Neural progenitor cell (in vitro differentiated cells): Measurements from ENCODE around the gene GADL1. TPM values are rescaled to one million over a fixed set of nuclear protein-coding genes. Genes with fewer than 3 reads are reported as not detected.

Experiments
- DNase-seq: peaks from one replicate; pipeline ENCODE4 v3.0.0-alpha.2; 2016; ENCODE audit warnings: low spot score
- H2AFZ ChIP-seq: fragments of 200-600 bp; sonication (generic); replicated peaks from 2 replicates; pipeline ENCODE4 v1.6.1; 2016; ENCODE audit warnings: antibody characterized with exemption
- H3F3A ChIP-seq: fragments of 200-600 bp; sonication (generic); 2 replicates; pipeline ENCODE4 v1.6.1; 2016; ENCODE audit warnings: antibody characterized with exemption, low read depth
- H3K27ac ChIP-seq: fragments of 200-600 bp; sonication (generic); 2 replicates; pipeline ENCODE4 v1.5.1; 2016; ENCODE audit warnings: mild to moderate bottlenecking
- H3K27me3 ChIP-seq: fragments of 200-600 bp; sonication (generic); 2 replicates; pipeline ENCODE4 v1.6.1; 2016; ENCODE audit warnings: mild to moderate bottlenecking, moderate library complexity
- H3K36me3 ChIP-seq: fragments of 200-600 bp; sonication (generic); 2 replicates; pipeline ENCODE4 v1.5.1; 2016
- H3K4me1 ChIP-seq: fragments of 200-600 bp; sonication (generic); 2 replicates; pipeline ENCODE4 v1.6.1; 2016; ENCODE audit warnings: mixed run types
- H3K4me2 ChIP-seq: fragments of 200-600 bp; sonication (generic); 2 replicates; pipeline ENCODE4 v1.6.1; 2016
- H3K4me3 ChIP-seq: fragments of 200-600 bp; sonication (generic); 2 replicates; pipeline ENCODE4 v1.5.1; 2016
- H3K79me2 ChIP-seq: fragments of 200-600 bp; sonication (generic); 2 replicates; pipeline ENCODE4 v1.6.1; 2016; ENCODE audit warnings: low read depth
- H3K9ac ChIP-seq: fragments of 200-600 bp; sonication (generic); 2 replicates; pipeline ENCODE4 v1.6.1; 2016
- H3K9me3 ChIP-seq: fragments of 200-600 bp; sonication (generic); 2 replicates; pipeline ENCODE4 v1.5.1; 2016; ENCODE audit warnings: low read depth
- H4K20me1 ChIP-seq: fragments of 200-600 bp; sonication (generic); 2 replicates; pipeline ENCODE4 v1.6.1; 2016; ENCODE audit warnings: low read depth
- H3K27ac Mint-ChIP-seq: 3 replicates; pipeline ENCODE4 v1.8.0; 2021; ENCODE audit warnings: mixed read lengths
- H3K27me3 Mint-ChIP-seq: 2 replicates; pipeline ENCODE4 v1.8.0; 2022; ENCODE audit warnings: low read depth, mild to moderate bottlenecking, inconsistent platforms, moderate library complexity, mixed read lengths; ENCODE audit not compliant: insufficient read depth
- H3K36me3 Mint-ChIP-seq: 3 replicates; pipeline ENCODE4 v1.8.0; 2021; ENCODE audit warnings: mixed read lengths
- H3K4me1 Mint-ChIP-seq: 3 replicates; pipeline ENCODE4 v1.8.0; 2021; ENCODE audit warnings: mixed read lengths
- H3K4me3 Mint-ChIP-seq: 3 replicates; pipeline ENCODE4 v1.8.0; 2021; ENCODE audit warnings: mild to moderate bottlenecking, moderate library complexity, mixed read lengths
- H3K9me3 Mint-ChIP-seq: 3 replicates; pipeline ENCODE4 v1.8.0; 2020; ENCODE audit warnings: mixed read lengths
- CTCF ChIP-seq: fragments of 200-600 bp; sonication (generic); IDR thresholded peaks from 2 replicates; pipeline ENCODE4 v1.5.1; 2017; ENCODE audit warnings: antibody characterized with exemption, mild to moderate bottlenecking
- EZH2 ChIP-seq: fragments of 200-600 bp; sonication (generic); IDR thresholded peaks from 2 replicates; pipeline ENCODE4 v1.6.1; 2017; ENCODE audit warnings: antibody characterized with exemption, mild to moderate bottlenecking, moderate library complexity
- EZH2phosphoT487 ChIP-seq: fragments of 200-600 bp; sonication (generic); IDR thresholded peaks from 2 replicates; pipeline ENCODE4 v1.6.1; 2017; ENCODE audit warnings: antibody characterized with exemption
- total RNA-seq: library from RNA; depleted of rRNA; stranded (reverse); fragments of >200 nt; gene quantifications from 2 replicates; pipeline ENCODE4 v1.2.3, GENCODE V29; 2015; ENCODE audit warnings: low replicate concordance

The GADL1 gene
- total RNA-seq, 1 donor from 2014 or later, result not detected

- no peak overlapping the region for H3K27ac Mint-ChIP-seq
- Histone ChIP-seq H3K36me3 (no peaks in the 10 kb centered on the region), H3K9ac (no peak overlapping the region), H3K4me1 (no peaks in the 10 kb centered on the region), H3K79me2 (no peaks in the 10 kb centered on the region), H3K9me3 (no peaks in the 10 kb centered on the region), H3F3A (no peaks in the 10 kb centered on the region), H4K20me1 (no peaks in the 10 kb centered on the region), H3K4me3 (no peak overlapping the region), H3K27ac (no peak overlapping the region), H3K27me3 (no peaks in the 10 kb centered on the region), H3K4me2 (no peak overlapping the region), H2AFZ (peak overlapping the region; percentile 58)
- H3K4me1 Mint-ChIP-seq, result no peaks in the 10 kb centered on the region
- DNase-seq, result no peak
- no peaks in the 10 kb centered on the region for H3K27me3 Mint-ChIP-seq
- TF ChIP-seq EZH2phosphoT487, result no peak
- TF ChIP-seq EZH2, result no peak
- no peak for TF ChIP-seq CTCF
- no peaks in the 10 kb centered on the region for H3K36me3 Mint-ChIP-seq
- no peaks in the 10 kb centered on the region for H3K9me3 Mint-ChIP-seq
- H3K4me3 Mint-ChIP-seq, result no peak overlapping the region
Observed at GRCh38 chr3:30864132-30864531, 30.3 kb downstream of the GADL1 start.

GRCh38 chr3:30862004-30862403 lies 32.5 kb downstream of the GADL1 start:
- Mint-ChIP-seq H3K36me3 (no peaks in the 10 kb centered on the region), H3K4me1 (no peaks in the 10 kb centered on the region), H3K4me3 (no peak overlapping the region), H3K27ac (no peak overlapping the region), H3K27me3 (no peaks in the 10 kb centered on the region), H3K9me3 (no peaks in the 10 kb centered on the region)
- H3F3A ChIP-seq, result no peaks in the 10 kb centered on the region
- H3K36me3 ChIP-seq, result no peaks in the 10 kb centered on the region
- H3K4me2 ChIP-seq, result no peak overlapping the region
- H3K4me1 ChIP-seq, result no peaks in the 10 kb centered on the region
- no peaks in the 10 kb centered on the region for H3K79me2 ChIP-seq
- TF ChIP-seq EZH2 (no peak), EZH2phosphoT487 (no peak), CTCF (no peak)
- H4K20me1 ChIP-seq, result no peaks in the 10 kb centered on the region
- no peak for DNase-seq
- H3K9ac ChIP-seq, result no peak overlapping the region
- no peak overlapping the region for H3K4me3 ChIP-seq
- no peaks in the 10 kb centered on the region for H3K27me3 ChIP-seq
- no peak overlapping the region for H3K27ac ChIP-seq
- no peaks in the 10 kb centered on the region for H3K9me3 ChIP-seq
- no peak overlapping the region for H2AFZ ChIP-seq

GRCh38 chr3:30858894-30859389 lies 35.5 kb downstream of the GADL1 start:
- no peaks in the 10 kb centered on the region for H3K9me3 Mint-ChIP-seq
- no peak for DNase-seq
- no peak overlapping the region for H3K27ac Mint-ChIP-seq
- H3K27me3 Mint-ChIP-seq, result no peaks in the 10 kb centered on the region
- H3K4me3 Mint-ChIP-seq, result no peak overlapping the region
- no peaks in the 10 kb centered on the region for H4K20me1 ChIP-seq
- H3K4me2 ChIP-seq, result no peak overlapping the region
- no peak overlapping the region for H2AFZ ChIP-seq
- H3K9ac ChIP-seq, result no peak overlapping the region
- H3K4me1 ChIP-seq, result no peaks in the 10 kb centered on the region
- no peaks in the 10 kb centered on the region for H3K4me1 Mint-ChIP-seq
- no peaks in the 10 kb centered on the region for H3K36me3 ChIP-seq
- no peaks in the 10 kb centered on the region for H3K79me2 ChIP-seq
- H3K9me3 ChIP-seq, result no peaks in the 10 kb centered on the region
- no peaks in the 10 kb centered on the region for H3K27me3 ChIP-seq
- H3K36me3 Mint-ChIP-seq, result no peaks in the 10 kb centered on the region
- no peak overlapping the region for H3K4me3 ChIP-seq
- TF ChIP-seq EZH2, result no peak
- no peak for TF ChIP-seq CTCF
- TF ChIP-seq EZH2phosphoT487, result no peak
- H3F3A ChIP-seq, result no peaks in the 10 kb centered on the region
- no peak overlapping the region for H3K27ac ChIP-seq
